NCI-H1930 (cell line): Measurements from ENCODE around the gene STKLD1.
"Not testable (repeated sequence)": the region's sequence is repeated elsewhere in the genome, so short reads cannot be mapped to it uniquely, and the experiment has no call there.

ENCODE experiments used
- DNase-seq, 2 experiments: peaks; one replicate each; lab custom pipeline; 2025; lab: John Stamatoyannopoulos, UW

STKLD1 gene

GRCh38 chr9:133386338-133386737 is 10.2 kb downstream of the STKLD1 start:
- no peak for DNase-seq

- DNase-seq = no peak
Observed at GRCh38 chr9:133387680-133388079, 11.5 kb downstream of the STKLD1 start.

GRCh38 chr9:133389025-133389557 is 12.9 kb downstream of the STKLD1 start:
- DNase-seq = no peak

GRCh38 chr9:133389562-133389961 is 13.4 kb downstream of the STKLD1 start:
- DNase-seq = no peak

GRCh38 chr9:133390713-133391112 is 14.5 kb downstream of the STKLD1 start:
- DNase-seq = no peak

- DNase-seq = not testable (repeated sequence)
Observed at GRCh38 chr9:133391449-133391848, 15.3 kb downstream of the STKLD1 start.

GRCh38 chr9:133392308-133392707 is 16.1 kb downstream of the STKLD1 start:
- not testable (repeated sequence) for DNase-seq

GRCh38 chr9:133393399-133393798 is 17.2 kb downstream of the STKLD1 start:
- no peak for DNase-seq

- no peak for DNase-seq
Observed at GRCh38 chr9:133394687-133395271, 18.6 kb downstream of the STKLD1 start.

- DNase-seq = no peak
Observed at GRCh38 chr9:133396952-133397351, 20.8 kb downstream of the STKLD1 start.

GRCh38 chr9:133397370-133397769 is 21.2 kb downstream of the STKLD1 start:
- no peak for DNase-seq

- no peak for DNase-seq
Observed at GRCh38 chr9:133397895-133398294, 21.7 kb downstream of the STKLD1 start.

GRCh38 chr9:133400292-133400691 is 24.1 kb downstream of the STKLD1 start:
- DNase-seq = no peak

GRCh38 chr9:133401588-133401987 is 25.4 kb downstream of the STKLD1 start:
- DNase-seq = no peak

GRCh38 chr9:133402689-133403088 is 26.5 kb downstream of the STKLD1 start:
- no peak for DNase-seq

GRCh38 chr9:133403766-133404453 is 27.7 kb downstream of the STKLD1 start:
- DNase-seq = no peak

- no peak for DNase-seq
Observed at GRCh38 chr9:133404454-133405002, 28.4 kb downstream of the STKLD1 start.

GRCh38 chr9:133405508-133406438 is 29.6 kb downstream of the STKLD1 start:
- DNase-seq = no peak

- peak; percentile 16 to 36 for DNase-seq
Observed at GRCh38 chr9:133406480-133407307, 30.5 kb downstream of the STKLD1 start.

GRCh38 chr9:133408042-133408441 is 31.9 kb downstream of the STKLD1 start:
- DNase-seq = no peak

GRCh38 chr9:133415170-133415569 is 39.0 kb downstream of the STKLD1 start:
- DNase-seq = no peak
